Skeletal muscle cell (primary cell): ENCODE data around the gene BORCS6.

Experiments
- DNase-seq: peaks from one replicate; pipeline ENCODE4 v3.0.0-alpha.2; 2010; ENCODE audit warnings: low read depth
- H3K4me3 ChIP-seq: 2 replicates; pipeline ENCODE4 v1.5.1; 2011; ENCODE audit warnings: low read depth, mild to moderate bottlenecking, control low read depth, low read length, moderate library complexity

Gene BORCS6

GRCh38 chr17:8212312-8213180 lies 22.6 kb upstream of the BORCS6 start:
- no peak for DNase-seq
- no peak overlapping the region for H3K4me3 ChIP-seq

GRCh38 chr17:8210761-8211458 lies 20.9 kb upstream of the BORCS6 start:
- DNase-seq: no peak
- H3K4me3 ChIP-seq: peak overlapping the region; percentile 81

- peak; percentile 86 for DNase-seq
- peak within 1 kb of the TSS; percentile 81 for H3K4me3 ChIP-seq
Measured at GRCh38 chr17:8209907-8210760, 20.2 kb upstream of the BORCS6 start, which contains the start of gene AURKB. AURKB (minus strand) TSS chr17:8210575; CDS start chr17:8210224, 351 bp downstream.

GRCh38 chr17:8206536-8206935 lies 16.6 kb upstream of the BORCS6 start:
- no peak for DNase-seq
- no peak overlapping the region for H3K4me3 ChIP-seq

- DNase-seq: no peak
- H3K4me3 ChIP-seq: no peak overlapping the region
Measured at GRCh38 chr17:8204761-8205555, 15.0 kb upstream of the BORCS6 start.

- H3K4me3 ChIP-seq: peak overlapping the region; percentile 40
- DNase-seq: peak; percentile 69
Measured at GRCh38 chr17:8192070-8192815, 2.3 kb upstream of the BORCS6 start.

- H3K4me3 ChIP-seq: peak overlapping the region; percentile 26
- DNase-seq: no peak
Measured at GRCh38 chr17:8190506-8190905, 526 bp upstream of the BORCS6 start.

- H3K4me3 ChIP-seq: peak overlapping the region; percentile 79
- DNase-seq: no peak
Measured at GRCh38 chr17:8189041-8189710, 804 bp downstream of the BORCS6 start.

GRCh38 chr17:8188263-8188839 lies 1.6 kb downstream of the BORCS6 start:
- DNase-seq: no peak
- H3K4me3 ChIP-seq: peak overlapping the region; percentile 79

- peak overlapping the region; percentile 94 for H3K4me3 ChIP-seq
- DNase-seq: peak; percentile 99
Measured at GRCh38 chr17:8187517-8188262, 2.3 kb downstream of the BORCS6 start.

GRCh38 chr17:8186787-8187516 lies 3.0 kb downstream of the BORCS6 start:
- peak overlapping the region; percentile 94 for H3K4me3 ChIP-seq
- peak; percentile 83 for DNase-seq

- peak overlapping the region; percentile 94 for H3K4me3 ChIP-seq
- DNase-seq: no peak
Measured at GRCh38 chr17:8186446-8186786, 3.6 kb downstream of the BORCS6 start.

GRCh38 chr17:8185582-8186445 lies 4.2 kb downstream of the BORCS6 start:
- DNase-seq: no peak
- H3K4me3 ChIP-seq: peak overlapping the region; percentile 94

GRCh38 chr17:8176998-8177731 lies 12.8 kb downstream of the BORCS6 start:
- H3K4me3 ChIP-seq: peak overlapping the region; percentile 67
- no peak for DNase-seq
